ENCODE results near the gene NCK1. TPM values are rescaled to one million over a fixed set of nuclear protein-coding genes. Genes with fewer than 3 reads are reported as not detected.

NCK1 gene
- total RNA-seq, 2 experiments from 2014 or later: 31.9 to 34.7 TPM

GRCh38 chr3:136920904-136921611 lies 59.0 kb downstream of the NCK1 start:
- intact Hi-C loops (cut with micrococcal nuclease): loop anchor here (10.0 kb wide), 1 partner anchor 56 kb away; the partner anchor contains the start of gene NCK1
- H3K36me3 Mint-ChIP-seq (ENCODE audit: low read depth): peaks cover 14% of the 10 kb centered on the region
- H3K4me1 Mint-ChIP-seq (ENCODE audit: low read depth): peaks cover 70% of the 10 kb centered on the region
- ChIA-PET CTCF (no interaction called here), POLR2A (no interaction called here)
- H3K27ac Mint-ChIP-seq: peak overlapping the region; percentile 87
- ATAC-seq (no peak), DNase-seq (no peak)
- H3K4me3 Mint-ChIP-seq: peak overlapping the region; percentile 60
- peaks cover 3% of the 10 kb centered on the region for H3K9me3 Mint-ChIP-seq
- H3K27me3 Mint-ChIP-seq: no peaks in the 10 kb centered on the region
- TF ChIP-seq, protein P1, sequence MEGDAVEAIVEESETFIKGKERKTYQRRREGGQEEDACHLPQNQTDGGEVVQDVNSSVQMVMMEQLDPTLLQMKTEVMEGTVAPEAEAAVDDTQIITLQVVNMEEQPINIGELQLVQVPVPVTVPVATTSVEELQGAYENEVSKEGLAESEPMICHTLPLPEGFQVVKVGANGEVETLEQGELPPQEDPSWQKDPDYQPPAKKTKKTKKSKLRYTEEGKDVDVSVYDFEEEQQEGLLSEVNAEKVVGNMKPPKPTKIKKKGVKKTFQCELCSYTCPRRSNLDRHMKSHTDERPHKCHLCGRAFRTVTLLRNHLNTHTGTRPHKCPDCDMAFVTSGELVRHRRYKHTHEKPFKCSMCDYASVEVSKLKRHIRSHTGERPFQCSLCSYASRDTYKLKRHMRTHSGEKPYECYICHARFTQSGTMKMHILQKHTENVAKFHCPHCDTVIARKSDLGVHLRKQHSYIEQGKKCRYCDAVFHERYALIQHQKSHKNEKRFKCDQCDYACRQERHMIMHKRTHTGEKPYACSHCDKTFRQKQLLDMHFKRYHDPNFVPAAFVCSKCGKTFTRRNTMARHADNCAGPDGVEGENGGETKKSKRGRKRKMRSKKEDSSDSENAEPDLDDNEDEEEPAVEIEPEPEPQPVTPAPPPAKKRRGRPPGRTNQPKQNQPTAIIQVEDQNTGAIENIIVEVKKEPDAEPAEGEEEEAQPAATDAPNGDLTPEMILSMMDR (IDR thresholded peaks at IDR 0.05): no peak

DNA sequence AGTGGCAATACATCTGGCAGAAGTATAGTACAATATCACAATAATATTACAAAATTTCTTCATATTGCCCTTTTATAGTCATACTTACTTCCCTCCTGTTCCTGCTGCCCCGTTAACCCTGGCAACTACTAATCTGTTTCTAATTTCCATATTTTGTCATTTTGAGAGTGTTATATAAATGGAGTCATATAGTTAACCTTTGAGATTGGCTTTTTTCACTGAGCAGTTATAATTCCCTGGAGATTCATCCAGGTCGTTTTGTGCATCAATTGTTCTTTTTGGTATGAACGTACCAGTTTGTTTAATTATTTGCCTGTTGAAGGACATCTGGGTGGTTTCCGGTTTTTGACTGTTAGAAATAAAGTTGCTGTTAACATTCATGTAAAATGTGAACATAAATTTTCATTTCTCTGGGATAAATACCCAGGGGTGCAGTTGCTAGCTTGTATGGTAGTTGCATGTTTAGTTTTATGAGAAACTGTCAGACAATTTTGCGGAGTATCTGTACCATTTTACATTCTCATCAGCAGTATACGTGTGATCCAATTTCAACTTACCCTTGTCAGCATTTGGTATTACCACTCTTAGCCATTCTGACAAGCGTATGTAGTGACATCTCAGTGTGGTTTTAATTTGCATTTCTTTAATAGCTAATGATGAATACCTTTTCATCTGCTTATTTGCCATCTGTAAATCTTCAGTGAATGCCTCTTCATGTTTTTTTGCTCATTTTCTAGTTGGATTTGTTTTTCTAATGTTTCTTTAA lies 63.6 kb downstream of the NCK1 start:
- POLR2A ChIA-PET: no interaction called here
- CTCF ChIA-PET: interaction anchor here (1.0 kb wide), 1 partner anchor 173 kb away, joined by 4 read pairs; the partner anchor contains the start of gene STAG1
- ATAC-seq: no peak

GRCh38 chr3:136928240-136928639 lies 66.2 kb downstream of the NCK1 start:
- peaks cover 62% of the 10 kb centered on the region for H3K4me1 Mint-ChIP-seq (ENCODE audit: low read depth)
- H3K27me3 Mint-ChIP-seq: no peaks in the 10 kb centered on the region
- H3K9me3 Mint-ChIP-seq: no peaks in the 10 kb centered on the region
- TF ChIP-seq, protein P1 (IDR thresholded peaks at IDR 0.05): no peak
- peaks cover 28% of the 10 kb centered on the region for H3K36me3 Mint-ChIP-seq (ENCODE audit: low read depth)
- peak; percentile 90 for ATAC-seq
- ChIA-PET CTCF (no interaction called here), POLR2A (no interaction called here)
- intact Hi-C loops (cut with micrococcal nuclease): loop anchor here (10.0 kb wide), 1 partner anchor 63 kb away; the partner anchor contains the start of gene NCK1
- DNase-seq: peak; percentile 37
- peak overlapping the region; percentile 71 for H3K27ac Mint-ChIP-seq
- H3K4me3 Mint-ChIP-seq: no peak overlapping the region

More for the DNA sequence above, 63.6 kb downstream of the NCK1 start:
- peaks cover 36% of the 10 kb centered on the region for H3K36me3 Mint-ChIP-seq (ENCODE audit: low read depth)
- no peak for DNase-seq
- intact Hi-C loops (cut with micrococcal nuclease): loop anchor here (10.0 kb wide), 1 partner anchor 61 kb away; the partner anchor contains the start of gene NCK1
- H3K4me3 Mint-ChIP-seq: no peak overlapping the region
- H3K9me3 Mint-ChIP-seq: peaks cover 3% of the 10 kb centered on the region
- peaks cover 64% of the 10 kb centered on the region for H3K4me1 Mint-ChIP-seq (ENCODE audit: low read depth)
- TF ChIP-seq, protein P1 (IDR thresholded peaks at IDR 0.05): no peak
- no peaks in the 10 kb centered on the region for H3K27me3 Mint-ChIP-seq
- peak overlapping the region; percentile 39 for H3K27ac Mint-ChIP-seq

DNA sequence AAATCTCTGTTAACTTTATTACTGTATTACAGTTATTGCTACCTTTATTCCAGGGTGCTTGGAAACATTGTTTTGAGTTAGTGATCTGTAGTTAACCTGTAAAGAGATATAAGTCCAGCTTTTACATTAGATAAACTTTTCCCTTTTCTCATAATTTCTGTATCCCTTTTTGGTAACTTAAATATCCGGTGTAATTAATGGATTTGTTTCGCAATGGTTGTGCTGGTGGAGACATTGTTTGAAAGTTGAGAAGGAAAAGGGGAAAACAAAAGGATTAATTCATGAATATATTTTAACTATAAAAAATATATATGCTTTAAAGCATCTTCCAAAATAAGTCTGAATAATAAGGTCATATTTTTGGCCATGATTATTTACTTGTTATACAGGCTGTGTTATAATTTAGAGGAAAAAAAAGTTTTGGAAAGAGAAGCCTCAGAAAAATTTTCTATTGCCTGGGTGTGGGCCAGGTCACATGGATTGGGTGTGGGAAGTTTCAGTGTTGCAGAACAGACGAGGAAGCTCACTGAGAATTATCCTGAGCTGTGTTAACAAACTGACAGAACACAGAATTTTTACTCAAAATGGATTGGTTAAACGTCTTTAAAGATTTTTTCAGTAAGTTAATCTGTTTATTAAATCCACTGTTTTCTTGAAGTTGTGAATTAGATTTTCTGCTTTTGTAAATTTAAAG lies 68.1 kb downstream of the NCK1 start:
- DNase-seq: no peak
- Mint-ChIP-seq H3K4me1 (ENCODE audit: low read depth) (peaks cover 60% of the 10 kb centered on the region), H3K9me3 (peaks cover 2% of the 10 kb centered on the region), H3K4me3 (no peak overlapping the region), H3K27me3 (no peaks in the 10 kb centered on the region), H3K27ac (no peak overlapping the region), H3K36me3 (ENCODE audit: low read depth) (peaks cover 40% of the 10 kb centered on the region)
- no peak for ATAC-seq
- intact Hi-C loops (cut with micrococcal nuclease): loop anchor here (10.0 kb wide), 1 partner anchor 65 kb away; the partner anchor contains the start of gene NCK1
- ChIA-PET CTCF (no interaction called here), POLR2A (no interaction called here)
- TF ChIP-seq, protein P1 (IDR thresholded peaks at IDR 0.05): no peak
